Breast epithelium (tissue), 3 donors: Measurements from ENCODE around the gene CBX2.

Experiments
- CTCF ChIP-seq, 3 donors: fragments of 450-650 bp; IDR thresholded peaks; one replicate each; pipeline ENCODE4 v1.5.1; 2016 to 2017; ENCODE audit warnings: antibody characterized with exemption in 3 of 3, mild to moderate bottlenecking in 3 of 3, moderate library complexity in 3 of 3
- POLR2A ChIP-seq: fragments of 450-650 bp; IDR thresholded peaks from one replicate; pipeline ENCODE4 v1.6.1; 2016; ENCODE audit warnings: antibody characterized with exemption, mild to moderate bottlenecking, moderate library complexity
- POLR2AphosphoS5 ChIP-seq, 3 donors: sonication (generic); formaldehyde crosslinking; IDR thresholded peaks; one replicate each; pipeline ENCODE4 v1.6.1; 2017; ENCODE audit warnings: antibody characterized with exemption in 3 of 3

- TF ChIP-seq CTCF (IDR thresholded peaks at IDR 0.05) (no peak), POLR2AphosphoS5 (IDR thresholded peaks at IDR 0.05) (no peak), POLR2A (no peak)
Measured at GRCh38 chr17:79746889-79747507, 30.9 kb upstream of the CBX2 start.
